Measurements from ENCODE around the gene PDE2A.

PDE2A gene

DNA sequence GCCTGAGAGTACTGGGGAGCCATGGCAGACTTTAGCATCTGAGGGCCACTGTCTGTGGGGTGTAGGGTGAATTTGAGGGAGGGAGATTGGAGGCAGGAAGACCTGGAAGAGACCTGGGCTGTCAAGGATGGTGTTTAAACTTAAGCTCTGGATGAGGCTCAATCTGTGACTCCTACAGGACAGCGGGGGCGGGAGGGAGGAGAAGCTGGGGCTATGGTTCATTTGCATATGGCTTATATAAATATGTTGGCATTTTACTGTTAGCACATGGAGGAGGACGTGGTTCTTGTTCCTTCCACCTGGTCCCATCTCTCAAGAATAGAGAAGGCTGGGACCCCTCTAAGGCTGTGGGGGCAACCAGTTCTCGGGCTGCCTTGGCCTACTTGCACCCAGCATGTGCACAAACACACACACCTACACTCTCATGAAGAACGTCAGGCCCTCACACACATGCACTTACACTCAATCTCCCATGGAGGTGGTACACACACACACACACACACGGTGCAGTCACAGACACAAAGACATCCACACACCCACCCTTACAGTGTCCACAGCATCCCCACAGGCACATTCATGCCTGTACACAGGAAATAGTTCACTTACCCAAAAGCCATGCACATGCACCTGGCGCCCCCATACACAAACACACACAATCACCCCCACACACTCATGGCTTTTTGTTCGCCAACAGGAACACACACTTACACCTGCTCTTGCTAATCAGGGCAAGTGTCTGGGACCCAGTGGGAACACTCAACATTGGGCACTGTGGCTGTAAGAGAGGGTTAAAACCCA, 81.3 kb downstream of the PDE2A start:
- DNase-seq = no peak

DNA sequence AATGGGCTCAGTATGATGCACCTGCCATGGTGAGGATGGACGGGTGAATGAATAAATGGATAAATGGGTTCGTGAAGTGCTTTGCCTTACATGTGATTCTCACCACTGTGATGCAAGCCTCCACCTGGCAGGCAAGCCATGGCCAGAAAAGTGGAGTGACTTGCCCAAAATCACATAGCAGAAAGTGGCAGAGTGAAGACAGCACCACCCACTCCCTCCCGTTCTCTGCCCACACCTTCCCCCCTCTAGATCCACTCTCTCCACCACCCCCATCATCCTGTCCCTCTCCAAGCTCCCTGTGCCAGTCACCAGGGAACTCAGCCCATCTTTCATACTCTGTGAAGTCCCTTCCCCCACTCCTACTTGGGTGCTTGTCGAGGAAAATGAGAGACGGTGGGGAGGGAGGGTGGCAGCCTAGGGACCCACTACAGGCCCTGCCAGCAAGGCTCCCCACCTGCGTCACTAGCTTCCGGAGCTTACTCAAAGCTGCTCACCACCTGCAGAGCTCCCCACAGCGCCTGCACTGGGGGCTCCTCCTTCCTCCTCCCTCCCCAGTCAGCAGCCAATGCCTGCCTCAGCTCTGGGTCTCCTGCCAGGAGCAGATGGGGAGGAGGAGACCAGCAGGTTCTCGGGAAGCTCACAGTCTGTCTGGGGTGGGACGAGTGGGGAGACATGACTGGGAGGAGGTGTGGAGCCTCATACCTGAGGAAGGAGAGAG, 82.3 kb downstream of the PDE2A start:
- peak in 38 of 56 donors; percentile 11 to 89 (median 47) for DNase-seq

DNA sequence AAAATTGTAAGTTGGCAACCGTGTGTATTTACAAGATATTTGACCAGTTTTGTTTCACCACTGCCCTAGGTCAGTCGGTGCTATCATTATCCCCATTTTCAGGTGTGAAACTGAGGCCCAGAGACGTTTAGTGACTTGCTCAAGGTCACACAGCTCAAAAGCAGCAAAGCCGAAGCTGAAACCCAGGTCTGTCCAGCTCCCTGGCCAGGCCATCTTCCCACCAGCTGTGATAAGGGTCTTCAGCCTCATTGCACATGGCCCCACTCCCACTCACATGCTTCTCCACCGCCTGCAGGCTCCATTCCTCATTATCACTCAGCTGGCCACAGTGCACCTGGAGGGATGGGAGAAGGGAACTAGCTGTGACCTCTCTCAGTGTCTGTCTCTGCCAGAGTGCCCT, 83.2 kb downstream of the PDE2A start:
- no peak for DNase-seq

DNA sequence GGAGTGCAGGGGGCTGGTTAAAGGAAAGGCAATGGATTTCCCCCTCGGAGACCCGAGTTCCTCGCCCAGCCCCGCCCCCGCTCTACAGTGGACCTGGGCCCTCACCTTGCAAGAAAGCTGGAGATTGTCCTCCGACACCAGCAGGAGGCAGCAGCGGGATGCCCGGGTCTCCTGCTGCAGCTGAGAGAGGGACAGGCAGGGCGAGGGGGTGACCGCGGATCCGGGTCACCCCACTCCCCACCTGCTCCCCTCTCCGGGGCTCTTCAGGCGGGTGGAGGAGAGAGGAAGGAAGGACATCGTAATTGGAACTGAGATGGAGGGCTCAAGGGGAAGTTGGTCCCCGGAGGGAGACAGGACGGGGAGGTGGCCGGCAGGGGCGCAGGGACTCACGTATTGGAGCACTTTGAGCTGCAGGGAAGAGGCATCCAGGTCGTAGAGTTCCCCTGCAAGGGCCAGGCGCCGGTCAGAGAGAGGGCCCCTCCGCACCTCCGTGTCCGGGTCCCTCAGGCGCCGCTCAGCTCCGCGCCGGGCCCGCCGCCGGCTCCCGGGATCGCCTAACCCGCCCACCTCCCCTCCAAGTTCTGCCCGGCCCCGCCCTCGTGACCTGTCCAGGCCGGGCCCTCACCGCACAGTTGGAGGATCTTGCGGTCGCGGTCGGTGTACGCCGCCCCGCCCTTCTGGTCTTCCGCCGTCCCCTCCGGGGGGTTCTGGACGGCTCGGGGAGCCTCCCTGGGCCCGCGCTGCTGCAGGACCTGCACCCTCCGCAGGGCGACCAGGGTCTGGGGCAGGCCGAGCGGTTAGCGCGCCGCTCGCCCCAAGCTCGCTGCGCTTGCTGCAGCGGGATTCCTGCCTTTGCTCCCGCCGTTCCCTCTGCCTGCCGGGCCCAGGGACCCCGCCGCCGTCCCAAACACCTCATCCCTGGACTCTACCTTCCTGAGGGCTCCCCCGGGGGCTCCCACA, 84.1 kb downstream of the PDE2A start:
- peak in 2 of 56 donors; percentile 15 to 42 for DNase-seq

DNA sequence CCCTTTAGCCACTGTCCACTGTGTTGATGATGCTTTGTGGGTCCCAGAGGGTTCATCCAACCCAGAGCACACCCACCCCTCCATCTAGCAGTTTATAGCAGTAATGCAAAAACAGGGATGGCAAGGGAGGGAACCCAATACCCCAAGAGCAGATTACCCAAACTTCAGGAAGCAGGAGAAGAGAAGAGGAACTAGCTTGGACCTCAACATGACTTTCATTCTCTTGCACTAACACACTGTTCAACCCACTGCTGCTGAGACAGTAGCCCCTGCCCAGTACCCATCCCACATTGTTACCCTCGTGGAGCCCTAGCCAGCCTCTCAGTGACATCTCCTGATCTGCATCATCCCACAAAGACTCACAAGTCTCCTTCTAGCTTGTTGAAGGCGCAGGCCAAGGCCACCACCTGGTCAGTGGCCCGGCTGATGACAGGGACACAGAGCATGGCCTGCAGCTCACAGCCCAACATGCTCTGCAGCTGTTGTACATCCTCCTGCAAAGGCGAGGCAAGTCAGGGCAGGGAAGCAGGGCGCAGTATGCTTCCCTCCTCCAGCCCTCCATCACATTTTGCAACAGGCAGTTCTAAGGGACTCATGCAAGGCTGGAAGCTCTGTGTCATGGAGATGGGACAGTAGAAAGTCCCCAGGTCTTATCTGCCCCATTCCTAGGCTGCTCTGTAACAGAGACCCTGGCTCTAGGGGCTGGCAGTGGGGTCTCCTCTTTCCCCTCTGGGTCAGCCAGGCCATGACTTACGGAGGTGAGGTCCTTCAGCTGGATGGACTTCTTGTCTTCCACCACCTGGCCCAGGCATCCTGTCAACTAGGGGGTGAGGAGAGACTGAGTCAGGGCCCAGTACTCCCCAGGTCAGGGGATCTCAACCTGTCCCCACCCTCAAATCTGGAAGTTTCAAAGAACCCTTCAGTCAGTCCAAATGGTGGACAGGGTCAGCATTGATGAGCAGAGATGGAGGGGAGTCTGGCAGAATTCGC, 85.5 kb downstream of the PDE2A start:
- DNase-seq = no peak

DNA sequence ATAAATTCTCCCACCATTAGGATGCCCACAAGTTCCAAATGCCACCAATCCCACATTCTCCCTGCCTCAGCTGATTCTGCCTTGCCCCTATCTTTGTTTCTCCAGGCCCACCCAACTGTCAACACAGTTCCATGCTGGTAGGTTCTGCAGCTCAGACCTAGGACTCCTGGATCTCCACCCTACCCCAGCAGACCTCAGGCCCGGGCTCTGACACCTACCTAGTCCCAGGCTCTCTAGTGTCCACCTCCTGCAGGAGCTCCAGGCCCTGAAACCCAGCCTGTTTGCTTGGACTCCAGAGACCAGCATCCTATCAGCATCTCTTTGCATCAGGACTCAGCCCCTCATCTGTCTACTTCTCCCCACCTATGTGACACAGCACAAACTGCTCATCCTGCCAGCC, 86.5 kb downstream of the PDE2A start:
- DNase-seq = no peak

DNA sequence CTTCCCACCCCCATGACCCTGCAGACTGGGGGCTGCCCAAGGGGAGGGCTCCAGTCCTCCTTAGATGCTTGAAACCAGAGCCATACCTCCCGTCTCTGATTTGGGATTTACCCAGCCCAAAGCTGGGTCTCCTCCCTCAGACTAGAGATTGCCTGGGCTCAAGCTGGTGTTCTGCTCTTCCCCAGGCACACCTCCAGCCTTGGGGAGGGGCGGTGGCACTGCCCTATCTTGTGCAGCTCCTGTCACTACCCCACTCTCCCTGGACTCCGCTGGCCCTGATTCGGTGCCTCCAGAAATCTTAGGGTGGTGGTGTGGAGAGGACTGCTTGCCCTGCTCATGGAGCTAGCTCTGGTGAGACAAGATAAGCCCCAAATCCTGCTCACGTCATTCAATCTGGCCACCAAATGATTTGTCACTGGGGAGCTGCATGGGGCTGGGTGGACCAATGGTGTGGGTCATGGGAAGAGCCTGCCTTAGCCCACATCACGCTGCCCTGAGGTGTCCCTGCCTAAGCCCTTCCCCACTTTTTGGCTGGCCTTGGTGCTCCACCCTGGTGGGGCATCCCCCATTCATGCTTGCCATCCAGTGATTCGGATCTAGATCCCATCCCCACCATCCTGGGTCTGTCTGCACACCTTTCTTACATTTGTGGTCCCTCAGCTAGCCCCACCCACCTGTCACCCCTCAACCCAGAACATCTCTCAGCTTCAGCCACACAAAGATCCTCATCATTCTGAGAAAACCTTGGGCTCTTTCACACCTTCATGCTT, 87.7 kb downstream of the PDE2A start:
- DNase-seq = no peak

DNA sequence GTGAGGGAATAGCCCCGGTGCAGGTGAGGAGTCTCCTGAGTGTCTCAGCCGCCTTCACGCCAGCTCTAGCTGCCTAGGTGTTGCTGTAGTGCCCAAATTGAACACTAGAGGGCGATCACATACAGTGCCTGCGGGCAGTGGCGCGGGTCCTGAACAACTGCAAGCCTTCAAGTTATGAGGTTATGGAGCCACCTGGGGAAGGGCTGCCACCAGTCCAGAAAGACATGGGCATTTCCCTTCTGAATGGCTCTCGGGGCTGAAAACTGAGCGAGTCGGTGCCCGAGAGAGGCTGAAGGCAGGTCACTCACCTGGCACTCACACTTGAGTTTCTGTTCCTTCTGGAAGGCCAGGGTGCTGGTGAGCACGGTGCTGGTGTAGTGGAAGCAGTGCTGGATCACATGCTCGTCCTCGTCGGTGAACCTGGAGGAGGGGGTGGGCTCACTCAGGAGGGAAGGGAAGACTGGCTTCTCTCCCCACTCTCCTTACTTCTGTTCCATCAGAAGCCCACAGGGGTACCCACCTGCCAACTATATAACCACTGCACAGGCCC, 88.4 kb downstream of the PDE2A start:
- peak in 41 of 56 donors; percentile 8 to 65 (median 34) for DNase-seq

DNA sequence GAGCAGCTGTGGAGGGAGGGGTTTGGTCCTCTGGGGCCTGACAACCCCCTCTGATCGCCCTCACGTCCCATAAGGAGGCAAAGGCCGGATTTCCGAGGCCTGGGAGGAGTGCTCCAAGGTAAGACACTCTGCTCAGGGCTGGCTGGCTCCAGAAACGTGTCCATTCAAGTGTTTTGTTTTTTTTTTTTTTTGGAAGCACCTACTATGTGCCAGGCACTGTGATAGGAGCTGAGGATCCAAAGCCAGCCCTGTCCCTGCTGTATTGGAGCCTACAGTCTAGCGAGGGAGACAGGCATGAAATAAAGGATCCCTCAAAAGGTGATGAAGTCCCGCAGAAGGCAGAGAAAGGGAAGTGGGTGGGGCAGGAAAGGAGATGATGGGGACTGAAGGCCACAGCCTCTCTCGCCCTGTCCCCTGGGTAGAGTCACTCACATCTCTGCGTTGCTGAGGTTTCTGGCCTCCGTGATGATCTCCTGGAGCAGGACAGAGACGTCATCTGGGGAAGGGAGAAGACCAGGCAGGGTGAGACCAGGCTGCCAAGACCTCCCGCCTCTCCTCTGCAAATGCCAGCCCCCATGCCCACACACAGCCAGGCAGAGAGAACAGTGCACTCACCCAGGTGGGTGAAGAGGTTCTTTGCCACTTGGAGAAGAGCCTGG, 89.2 kb downstream of the PDE2A start:
- DNase-seq = no peak

DNA sequence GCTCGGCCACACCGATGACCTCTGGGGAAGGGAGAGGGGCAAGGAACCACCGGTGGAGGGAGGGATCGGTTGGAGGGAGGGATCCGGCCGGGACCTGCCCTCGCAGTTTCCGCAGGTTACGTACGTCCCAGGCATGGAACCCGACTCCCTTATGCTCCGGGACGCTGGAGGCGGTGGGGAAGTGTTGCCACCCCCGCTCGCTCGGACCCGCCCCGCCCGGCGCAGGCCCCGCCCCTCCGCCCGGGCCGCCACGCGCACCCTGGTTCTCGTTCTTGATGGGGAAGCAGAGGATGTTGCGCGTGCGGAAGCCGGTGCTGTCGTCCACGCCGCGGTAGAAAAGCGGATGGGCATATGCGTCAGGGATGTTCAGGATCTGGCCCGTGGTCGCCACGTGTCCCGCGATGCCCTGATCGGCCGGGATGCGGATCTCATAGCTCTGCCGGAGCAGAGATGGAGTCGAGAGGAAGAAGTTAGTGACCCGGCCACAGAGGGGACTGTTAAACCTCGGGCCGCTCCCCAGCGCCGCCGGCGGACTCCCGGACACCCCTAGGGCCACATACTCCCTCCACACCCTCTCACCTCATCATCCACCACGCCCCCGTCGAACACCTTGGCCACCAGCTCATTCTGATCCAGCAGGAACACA, 89.8 kb downstream of the PDE2A start:
- DNase-seq = peak in 8 of 56 donors; percentile 13 to 48 (median 19)

DNA sequence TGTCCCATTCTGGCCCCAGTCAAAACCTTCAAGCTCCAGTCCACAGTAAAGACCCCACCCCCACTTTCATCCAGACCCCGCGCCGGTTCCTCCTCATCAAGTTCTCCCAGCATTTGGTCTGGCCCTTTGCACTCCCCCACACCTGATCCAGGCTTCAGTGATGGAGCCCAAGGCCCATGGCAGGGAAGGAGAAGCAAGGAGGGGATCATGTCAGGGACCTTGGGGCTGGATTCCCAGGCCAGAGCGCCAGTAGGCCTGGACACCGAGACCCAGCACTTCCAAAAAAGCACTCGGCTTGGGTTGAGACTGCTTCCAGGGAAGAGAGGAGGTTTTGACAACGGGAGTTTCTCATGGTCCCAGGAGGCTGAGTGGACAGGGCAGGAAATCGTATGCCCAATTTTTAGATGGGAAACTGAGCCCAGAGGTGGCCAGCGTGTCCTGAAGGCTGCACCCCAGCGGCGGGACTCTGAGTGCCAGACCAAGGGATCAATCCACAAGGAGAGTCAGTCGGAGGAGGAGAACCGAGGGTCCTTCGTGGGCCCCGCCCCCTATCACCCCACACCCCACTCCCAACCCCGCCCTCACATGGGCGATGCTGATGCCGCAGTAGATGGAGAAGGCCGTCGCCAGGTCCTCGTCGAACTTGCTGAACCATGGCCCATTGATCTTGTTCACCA, 90.5 kb downstream of the PDE2A start:
- DNase-seq = no peak

DNA sequence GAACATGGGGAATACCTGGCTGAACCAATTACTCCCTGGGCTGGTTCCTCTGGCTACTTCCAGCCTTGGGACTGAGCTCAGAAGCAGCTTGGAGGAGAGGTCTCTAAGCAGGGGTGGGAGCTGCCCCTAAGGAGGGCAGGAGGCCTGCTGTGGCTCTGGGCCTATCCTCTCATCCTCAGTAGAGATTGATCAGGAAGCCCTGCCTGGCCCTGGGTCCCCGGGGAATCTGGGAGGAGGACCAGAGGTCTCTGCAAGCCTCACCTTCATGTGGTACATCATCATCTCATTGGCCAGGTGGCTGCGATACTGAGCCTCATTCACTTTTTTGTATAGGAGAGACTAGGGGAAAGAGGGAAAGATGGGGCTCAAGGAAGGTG, 91.1 kb downstream of the PDE2A start:
- DNase-seq = no peak

DNA sequence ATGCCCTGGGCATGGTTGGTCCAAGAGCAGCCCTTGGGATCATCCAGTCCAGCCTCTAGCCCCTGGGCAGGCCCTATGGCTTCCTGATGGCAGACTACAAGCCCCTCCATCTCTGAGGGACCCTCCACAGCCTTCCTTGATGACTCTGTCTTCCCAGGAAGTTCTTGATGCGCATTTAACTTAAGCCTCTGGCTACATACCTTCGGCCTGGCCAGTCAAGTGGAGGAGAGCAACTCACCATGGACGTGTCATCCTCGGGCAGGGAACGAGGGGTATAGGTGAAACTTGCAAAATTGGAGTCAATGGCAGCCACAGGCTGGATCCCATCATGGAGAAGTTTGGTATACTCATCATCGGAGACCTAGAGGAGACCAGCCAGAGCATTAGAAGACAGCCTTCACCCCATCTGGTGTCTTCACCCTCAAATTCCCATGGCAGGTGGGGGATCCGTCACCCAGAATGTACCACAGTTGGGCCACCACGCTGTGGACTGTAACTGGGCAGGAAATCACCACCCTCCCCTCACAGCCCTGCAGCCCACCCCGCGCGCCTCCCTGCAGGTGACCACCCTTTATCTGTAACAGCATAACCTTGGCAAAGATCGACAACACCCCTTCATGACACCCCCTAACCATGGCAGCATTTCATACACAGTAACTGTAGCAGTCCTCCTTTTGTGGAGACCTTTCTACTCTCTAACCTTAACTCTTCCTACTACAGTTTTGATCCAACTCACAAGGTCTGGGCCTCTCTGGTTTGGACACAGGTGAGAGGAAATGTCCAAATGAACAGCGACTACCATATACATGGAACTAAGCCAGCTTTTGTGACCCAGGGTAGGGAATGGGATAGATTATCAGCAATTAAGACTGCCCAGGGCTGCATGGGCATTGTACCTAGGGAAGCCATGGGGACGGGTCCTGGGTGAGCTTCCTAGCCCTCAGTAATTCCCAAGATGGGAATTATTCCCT, 91.7 kb downstream of the PDE2A start:
- no peak for DNase-seq

DNA sequence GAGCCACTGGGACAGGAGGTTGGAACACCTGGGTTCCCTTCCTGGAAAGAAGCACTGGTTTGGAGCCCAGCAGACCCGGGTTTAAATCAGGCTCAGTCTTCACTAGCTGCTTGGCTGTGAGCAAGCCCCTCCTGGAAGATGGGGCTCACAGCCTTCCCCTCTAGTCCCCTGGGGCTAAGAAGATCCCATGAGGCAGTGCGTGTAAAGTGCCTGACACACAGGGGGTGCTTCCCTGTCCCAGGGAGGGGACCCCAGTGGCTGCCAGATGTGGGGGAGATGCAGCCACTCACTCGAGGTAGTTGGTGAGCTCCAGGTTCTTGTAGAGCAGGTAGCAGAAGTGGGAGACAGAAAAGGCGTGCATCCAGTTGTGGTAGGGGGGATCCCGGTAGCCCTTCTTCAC, 93.2 kb downstream of the PDE2A start:
- DNase-seq = no peak

DNA sequence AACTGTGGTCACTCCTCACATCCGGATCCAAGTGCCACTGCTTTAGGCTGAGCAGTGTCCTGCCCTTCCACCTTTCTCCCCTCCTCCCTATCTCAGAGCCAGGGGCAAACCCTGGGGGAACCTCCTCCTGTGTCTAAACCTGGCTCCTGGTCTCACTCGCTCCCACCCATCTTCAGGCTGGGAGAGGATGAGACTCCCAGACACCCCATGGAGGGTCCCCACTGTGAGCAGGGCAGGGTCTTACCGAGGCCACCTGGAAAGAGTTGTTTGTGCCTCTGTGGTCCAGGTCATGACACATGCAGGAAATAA, 93.6 kb downstream of the PDE2A start:
- DNase-seq = no peak

DNA sequence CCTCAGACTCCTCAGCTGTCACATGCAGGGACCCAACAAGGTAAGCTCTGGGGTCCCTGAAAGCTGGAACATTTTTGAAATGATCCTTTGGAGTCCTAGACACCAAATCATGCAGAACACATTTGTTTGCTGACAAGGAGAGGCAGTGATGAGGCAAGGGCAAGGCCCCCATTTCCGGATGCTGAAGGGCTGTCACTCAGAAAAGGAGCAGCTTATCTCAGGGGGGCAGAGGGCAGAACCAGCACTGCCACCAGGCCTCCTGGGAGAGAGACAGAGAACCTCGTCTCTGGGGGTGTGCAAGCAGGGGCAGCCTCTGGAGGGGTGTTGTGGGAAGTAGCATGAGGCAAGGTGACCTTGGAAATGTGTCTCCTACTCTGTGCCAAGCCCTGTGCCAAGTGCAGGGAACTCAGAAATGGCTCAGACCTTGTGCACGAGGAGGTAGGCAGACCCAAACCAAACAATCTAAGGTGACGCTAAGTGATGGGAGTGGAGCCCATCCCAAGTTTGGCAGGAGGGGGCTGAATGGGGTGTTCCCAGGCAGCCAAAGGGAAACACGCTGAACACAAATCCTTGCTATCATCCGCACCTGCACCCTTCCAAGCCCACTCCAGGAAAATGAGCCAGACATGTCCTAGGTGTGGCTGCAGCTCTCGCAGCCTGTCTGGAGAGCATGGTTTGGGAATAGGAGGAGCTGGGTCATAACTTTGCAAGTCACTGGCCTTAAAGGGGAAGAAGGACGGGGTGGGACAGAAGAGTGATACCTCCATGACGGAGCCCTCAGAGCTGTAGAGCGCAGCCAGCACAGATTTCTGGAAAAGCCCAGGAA, 94.2 kb downstream of the PDE2A start:
- DNase-seq = no peak
